HepG2 (cell line): ENCODE results near the gene RPTOR. TPM values are rescaled to one million over a fixed set of nuclear protein-coding genes. Genes with fewer than 3 reads are reported as not detected.

Source experiments
- DMAP1 ChIP-seq: IDR thresholded peaks from 2 replicates; pipeline ENCODE4 v1.6.1; 2016
- HOXA5 ChIP-seq: sonication (generic); formaldehyde crosslinking; IDR thresholded peaks from 2 replicates; pipeline ENCODE4 v1.4.0; 2020; ENCODE audit warnings: missing genetic modification reagents
- KDM1A ChIP-seq: IDR thresholded peaks from 2 replicates; pipeline ENCODE4 v1.6.1; 2016; ENCODE audit warnings: missing compliant biosample characterization
- SIN3B ChIP-seq: fragments of 150-350 bp; IDR thresholded peaks from 2 replicates; pipeline ENCODE4 v1.6.1; 2014; ENCODE audit warnings: low read length
- XRCC5 ChIP-seq: fragments of 200-400 bp; formaldehyde crosslinking; optimal IDR thresholded peaks from 2 replicates; pipeline ENCODE3; 2017; ENCODE audit warnings: mild to moderate bottlenecking, low read length
- ZBTB10 ChIP-seq: sonication (generic); formaldehyde crosslinking; IDR thresholded peaks from 2 replicates; pipeline ENCODE4 v1.4.0; 2020; ENCODE audit warnings: missing genetic modification reagents, borderline replicate concordance
- ZBTB33 ChIP-seq: sonication (generic); formaldehyde crosslinking; IDR thresholded peaks from 2 replicates; pipeline ENCODE4 v1.4.0; 2020; ENCODE audit warnings: missing genetic modification reagents
- ZKSCAN5 ChIP-seq: sonication (generic); formaldehyde crosslinking; IDR thresholded peaks from 2 replicates; pipeline ENCODE4 v1.5.1; 2020; ENCODE audit warnings: mild to moderate bottlenecking, missing genetic modification reagents
- ZNF143 ChIP-seq: sonication (generic); formaldehyde crosslinking; IDR thresholded peaks from 2 replicates; pipeline ENCODE4 v1.4.0; 2020; ENCODE audit warnings: missing genetic modification reagents
- ZNF207 ChIP-seq: fragments of 450-650 bp; IDR thresholded peaks from 2 replicates; pipeline ENCODE4 v1.6.1; 2016; ENCODE audit warnings: antibody characterized with exemption, borderline replicate concordance
- ZNF292 ChIP-seq: sonication (generic); formaldehyde crosslinking; IDR thresholded peaks from 2 replicates; pipeline ENCODE4 v1.8.1; 2022; ENCODE audit warnings: mild to moderate bottlenecking, low read depth, missing genetic modification reagents, borderline replicate concordance
- ZNF407 ChIP-seq: sonication (generic); formaldehyde crosslinking; IDR thresholded peaks from one replicate; pipeline ENCODE4 v1.5.1; 2020; ENCODE audit warnings: mild to moderate bottlenecking, missing genetic modification reagents; ENCODE audit errors: not compliant biosample characterization
- ZNF574 ChIP-seq: sonication (generic); formaldehyde crosslinking; IDR thresholded peaks from 2 replicates; pipeline ENCODE4 v1.4.0; 2020; ENCODE audit warnings: missing genetic modification reagents
- ZNF776 ChIP-seq: sonication (generic); formaldehyde crosslinking; IDR thresholded peaks from 2 replicates; pipeline ENCODE4 v1.4.0; 2020; ENCODE audit warnings: mild to moderate bottlenecking, missing genetic modification reagents
- polyA plus RNA-seq, 8 experiments: library from polyadenylated mRNA; depleted of rRNA in 3 of 8; stranded (reverse) in 7 of 8; unstranded in 1 of 8; fragments of >200 nt; fragmentation: Illumina TruSeq in 4 of 8; extraction: Trizol in 4 of 8; gene quantifications; 2 replicates each; pipeline versions ENCODE4 v1.2.1 to v1.2.3, GENCODE V29; 2011 to 2016; ENCODE audit warnings: low read depth in 4 of 8, missing spikeins in 1 of 8, mixed read lengths in 1 of 8; ENCODE audit not compliant: insufficient read depth in 1 of 8
- total RNA-seq, 5 experiments: library from RNA; depleted of rRNA; stranded (reverse); fragments of >200 nt; fragmentation: Illumina TruSeq; extraction: Trizol; gene quantifications; 2 replicates each; pipeline ENCODE4 v1.2.3, GENCODE V29; 2016; ENCODE audit warnings: low read depth in 1 of 5

Gene RPTOR
- total and polyA plus RNA-seq, 2 of the 13 experiments (the other 11 are each of a cell fraction or from before 2014, with no cell fraction given) = 6.6 to 25.3 TPM

GRCh38 chr17:80991645-80992076 is 447.0 kb downstream of the RPTOR start, which contains the start of gene CHMP6 (continued):
- no peak for TF ChIP-seq ZNF407 (CRISPR knock-in tag)
- TF ChIP-seq XRCC5 = peak; percentile 29
- TF ChIP-seq ZBTB33 = 0 out of 2 replicates have a peak, but pooled peaks have one; percentile 36
- TF ChIP-seq ZNF207 = no peak
- peak; percentile 68; the same call in 1 of the 2 replicates for TF ChIP-seq KDM1A (CRISPR knock-in tag)
- TF ChIP-seq ZNF574 = peak; percentile 92
- TF ChIP-seq ZNF292 (CRISPR knock-in tag) = no peak
- TF ChIP-seq ZNF776 (CRISPR knock-in tag) = peak; percentile 50; the same call in 1 of the 2 replicates
- no peak for TF ChIP-seq ZBTB10 (CRISPR knock-in tag)
- no peak for TF ChIP-seq DMAP1 (CRISPR knock-in tag)
- no peak for TF ChIP-seq ZKSCAN5 (CRISPR knock-in tag)
- TF ChIP-seq SIN3B = peak; percentile 69; the same call in 1 of the 2 replicates
- no peak for TF ChIP-seq HOXA5 (CRISPR knock-in tag)
- TF ChIP-seq ZNF143 = no peak
